Choroid plexus epithelial cell (primary cell): ENCODE data around the gene ALDH1L2.
"Not testable (repeated sequence)": the region's sequence is repeated elsewhere in the genome, so short reads cannot be mapped to it uniquely, and the experiment has no call there.

Experiments used
- DNase-seq: peaks from one replicate; pipeline ENCODE4 v3.0.0-alpha.2; 2010; ENCODE audit warnings: low read depth
- H3K4me3 ChIP-seq: 2 replicates; pipeline ENCODE4 v1.5.1; 2011; ENCODE audit warnings: low read depth, mild to moderate bottlenecking, control low read depth, low read length, moderate library complexity
- CTCF ChIP-seq: conservative IDR thresholded peaks from 2 replicates; pipeline ENCODE4 v1.5.1; 2011; ENCODE audit warnings: low read depth, mild to moderate bottlenecking, control low read depth, inconsistent platforms, low read length, moderate library complexity

ALDH1L2 gene

GRCh38 chr12:105100207-105100985, 16.1 kb upstream of the ALDH1L2 start:
- no peak for TF ChIP-seq CTCF
- DNase-seq: peak; percentile 84
- no peak overlapping the region for H3K4me3 ChIP-seq

GRCh38 chr12:105099356-105099755, 15.1 kb upstream of the ALDH1L2 start:
- TF ChIP-seq CTCF: no peak
- no peak overlapping the region for H3K4me3 ChIP-seq
- DNase-seq: no peak

GRCh38 chr12:105095338-105095737, 11.1 kb upstream of the ALDH1L2 start:
- DNase-seq, H3K4me3 ChIP-seq: not testable (repeated sequence)

DNA sequence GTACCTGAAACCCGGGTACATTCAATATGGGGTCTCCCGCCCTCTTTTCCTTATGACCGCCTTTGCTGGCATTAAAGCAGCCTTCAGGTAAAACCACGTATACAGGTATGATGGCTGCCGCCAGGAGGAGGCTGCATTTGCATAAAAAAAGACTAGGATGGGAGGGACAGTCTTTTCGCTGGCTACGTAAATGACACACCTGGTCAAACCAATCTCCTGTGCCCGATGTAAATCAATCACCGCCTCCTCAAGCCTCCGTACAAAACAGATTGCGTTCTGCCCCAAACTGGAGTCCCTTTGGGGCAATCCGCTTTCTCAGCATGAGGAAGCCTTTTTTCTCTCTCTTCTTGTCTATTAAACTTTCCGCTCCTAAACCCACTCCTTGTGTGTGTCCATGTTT, 8.1 kb upstream of the ALDH1L2 start:
- DNase-seq: no peak
- TF ChIP-seq CTCF: no peak
- H3K4me3 ChIP-seq: no peak overlapping the region

GRCh38 chr12:105091476-105092206, 7.4 kb upstream of the ALDH1L2 start:
- TF ChIP-seq CTCF: no peak
- DNase-seq: no peak
- no peak overlapping the region for H3K4me3 ChIP-seq

DNA sequence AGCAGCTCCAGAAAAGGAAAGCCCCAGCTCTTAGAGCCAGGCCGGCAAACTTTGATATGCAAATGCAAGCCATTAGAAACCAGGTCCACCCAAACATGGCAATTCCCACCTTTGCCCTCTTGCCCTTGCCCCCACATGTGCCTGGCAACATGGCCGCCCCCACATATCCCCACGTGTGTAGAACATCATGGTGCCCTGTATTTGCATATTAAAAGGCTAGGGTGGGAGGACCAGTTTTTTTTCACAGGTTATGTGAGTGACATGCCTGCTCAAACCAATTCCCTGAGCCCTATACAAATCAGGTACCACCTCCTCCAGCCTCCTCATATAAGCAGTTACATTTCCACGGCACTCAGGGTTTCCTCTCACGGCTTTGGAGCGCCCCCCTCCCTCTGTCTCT, 6.1 kb upstream of the ALDH1L2 start:
- no peak overlapping the region for H3K4me3 ChIP-seq
- no peak for DNase-seq
- TF ChIP-seq CTCF: no peak

DNA sequence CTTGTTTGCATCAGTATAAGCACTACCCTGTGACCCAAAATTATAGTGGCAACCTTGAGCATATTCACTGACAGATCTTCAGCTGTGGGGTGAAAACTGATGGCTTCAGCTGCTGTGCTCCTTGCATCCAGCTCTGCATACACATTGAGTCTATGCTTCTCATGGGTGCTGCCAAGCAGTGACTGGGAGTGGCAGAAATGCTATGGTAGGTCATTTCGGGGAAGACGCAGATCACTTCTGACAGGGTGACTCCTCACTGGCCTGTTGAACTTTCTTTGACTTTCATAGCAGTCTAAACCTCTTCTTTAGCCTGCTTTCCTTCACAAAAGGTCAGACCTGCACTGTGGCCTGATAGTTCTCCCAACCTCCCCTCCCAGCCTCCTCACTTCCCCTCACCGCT, 5.6 kb upstream of the ALDH1L2 start:
- no peak for TF ChIP-seq CTCF
- no peak for DNase-seq
- no peak overlapping the region for H3K4me3 ChIP-seq
